Sigmoid colon (tissue), 7 donors: ENCODE results near the gene OASL. TPM values are rescaled to one million over a fixed set of nuclear protein-coding genes. Genes with fewer than 3 reads are reported as not detected.

Source experiments
- DNase-seq: peaks from one replicate; pipeline ENCODE4 v3.0.0-alpha.2; 2019
- H3K27ac ChIP-seq, 4 donors: fragments of 200-600 bp; sonication (generic); one replicate each; pipeline ENCODE4 v1.5.1; 2016 to 2019; ENCODE audit warnings: mild to moderate bottlenecking in 1 of 4
- H3K27me3 ChIP-seq, 3 donors: fragments of 200-600 bp; sonication (generic); one replicate each; pipeline ENCODE4 v1.5.1; 2019; ENCODE audit warnings: mild to moderate bottlenecking in 1 of 3
- H3K36me3 ChIP-seq, 4 donors: fragments of 200-600 bp; sonication (generic); one replicate each; pipeline ENCODE4 v1.5.1; 2016 to 2019
- H3K4me1 ChIP-seq, 4 donors: fragments of 200-600 bp; sonication (generic); one replicate each; pipeline ENCODE4 v1.5.1; 2017 to 2019
- H3K4me3 ChIP-seq, 4 donors: fragments of 200-600 bp; sonication (generic); one replicate each; pipeline ENCODE4 v1.5.1; 2017 to 2019; ENCODE audit warnings: mild to moderate bottlenecking in 2 of 4, moderate library complexity in 1 of 4
- H3K9me3 ChIP-seq, 4 donors: fragments of 200-600 bp in 3 of 4; sonication (generic) in 3 of 4; one replicate each; pipeline versions ENCODE4 v1.5.1 to v1.6.1; 2013 to 2019
- CTCF ChIP-seq, 4 experiments: fragments of 450-650 bp in 3 of 4; fragments of 200-600 bp in 1 of 4; IDR thresholded peaks; one replicate each; pipeline ENCODE4 v1.5.1; 2016 to 2019; ENCODE audit warnings: antibody characterized with exemption in 4 of 4, mild to moderate bottlenecking in 3 of 4, moderate library complexity in 2 of 4
- EP300 ChIP-seq, 4 donors: sonication (generic); formaldehyde crosslinking; IDR thresholded peaks; one replicate each; pipeline ENCODE4 v1.6.1; 2017; ENCODE audit warnings: antibody characterized with exemption in 4 of 4
- POLR2A ChIP-seq, 2 donors: fragments of 450-650 bp; IDR thresholded peaks; one replicate each; pipeline ENCODE4 v1.6.1; 2016; ENCODE audit warnings: antibody characterized with exemption in 2 of 2, mild to moderate bottlenecking in 2 of 2, moderate library complexity in 2 of 2
- POLR2AphosphoS5 ChIP-seq, 4 donors: sonication (generic); formaldehyde crosslinking; IDR thresholded peaks; one replicate each; pipeline ENCODE4 v1.6.1; 2017; ENCODE audit warnings: antibody characterized with exemption in 4 of 4
- WGBS, 2 donors: extraction: QIAGEN DNeasy Blood & Tissue Kit; methylation state at CpG; one replicate each; pipeline ENCODE4 v1.1.7; 2013; 5-methylcytosine and 5-hydroxymethylcytosine counted together
- intact Hi-C: fragments of 100-400 bp; cut with DNase I; formaldehyde crosslinking; loops from one replicate; pipeline ENCODE4 v1.15.1; 2023
- polyA plus RNA-seq, 3 donors: library from polyadenylated mRNA; stranded (reverse); fragments of 200-250 nt; gene quantifications; one replicate each; pipeline ENCODE4 v1.2.3, GENCODE V29; 2013
- total RNA-seq, 4 donors: library from RNA; depleted of rRNA; stranded (reverse); fragments of >200 nt; gene quantifications; one replicate each; pipeline ENCODE4 v1.1.0, GENCODE V29; 2016
- donor health status: healthy with polysubstance abuse.
- donor health status: Bipolar disorder and iron deficiency.
- donor health status: healthy.

The OASL gene
- total and polyA plus RNA-seq, 7 donors: under 0.01 to 57.6 (median 10.8) TPM; not detected in 2

- TF ChIP-seq CTCF (IDR thresholded peaks at IDR 0.05) (no peak), POLR2AphosphoS5 (IDR thresholded peaks at IDR 0.05) (no peak)
- WGBS, 2 donors: 89 to 94% methylated on average over 9 of the region's 9 CpGs
- no peak for DNase-seq
- Histone ChIP-seq H3K9me3 (no peaks in the 10 kb centered on the region), H3K4me3 (no peak overlapping the region), H3K36me3 (peaks cover 0 to 11% (median 2%) of the 10 kb centered on the region in 4 donors), H3K27me3 (peaks cover 0 to 12% (median 0%) of the 10 kb centered on the region in 3 donors), H3K27ac (no peak overlapping the region), H3K4me1 (no peaks in the 10 kb centered on the region)
- intact Hi-C loops: no loop called here
These were observed 41.6 kb downstream of the OASL start for GRCh38 chr12:120997448-120997847.

- Histone ChIP-seq H3K27ac (no peak overlapping the region), H3K9me3 (no peaks in the 10 kb centered on the region), H3K27me3 (peaks cover 0 to 12% (median 0%) of the 10 kb centered on the region in 3 donors), H3K4me1 (no peaks in the 10 kb centered on the region), H3K36me3 (peaks cover 0 to under 1% (median 0%) of the 10 kb centered on the region in 4 donors), H3K4me3 (no peak overlapping the region)
- TF ChIP-seq POLR2A (IDR thresholded peaks at IDR 0.05) (no peak), EP300 (IDR thresholded peaks at IDR 0.05) (no peak), POLR2AphosphoS5 (IDR thresholded peaks at IDR 0.05) (no peak), CTCF (IDR thresholded peaks at IDR 0.05) (no peak)
- 90 to 93% methylated on average over 11 of the region's 11 CpGs for WGBS, 2 donors
- DNase-seq: no peak
- intact Hi-C loops: no loop called here
These were observed 42.8 kb downstream of the OASL start for GRCh38 chr12:120996133-120996746.

GRCh38 chr12:120994589-120995337 is 44.3 kb downstream of the OASL start:
- Histone ChIP-seq H3K4me3 (no peak overlapping the region), H3K27me3 (peaks cover 0 to 12% (median 0%) of the 10 kb centered on the region in 3 donors), H3K36me3 (no peaks in the 10 kb centered on the region), H3K9me3 (no peaks in the 10 kb centered on the region), H3K4me1 (no peaks in the 10 kb centered on the region), H3K27ac (no peak overlapping the region)
- 90 to 95% methylated on average over 2 of the region's 2 CpGs for WGBS, 2 donors
- intact Hi-C loops: no loop called here
- TF ChIP-seq EP300 (IDR thresholded peaks at IDR 0.05): no peak
- TF ChIP-seq CTCF (IDR thresholded peaks at IDR 0.05): no peak
- no peak for TF ChIP-seq POLR2A (IDR thresholded peaks at IDR 0.05)
- TF ChIP-seq POLR2AphosphoS5 (IDR thresholded peaks at IDR 0.05): no peak
- no peak for DNase-seq

- Histone ChIP-seq H3K36me3 (no peaks in the 10 kb centered on the region), H3K27ac (no peak overlapping the region), H3K4me3 (no peak overlapping the region), H3K9me3 (no peaks in the 10 kb centered on the region), H3K4me1 (no peaks in the 10 kb centered on the region), H3K27me3 (peaks cover 0 to 6% (median 0%) of the 10 kb centered on the region in 3 donors)
- no peak for DNase-seq
- intact Hi-C loops: no loop called here
- TF ChIP-seq POLR2AphosphoS5 (IDR thresholded peaks at IDR 0.05): no peak
- TF ChIP-seq POLR2A (IDR thresholded peaks at IDR 0.05): no peak
- 92 to 97% methylated on average over 15 of the region's 15 CpGs for WGBS, 2 donors
These were observed 45.0 kb downstream of the OASL start for GRCh38 chr12:120994059-120994458.

- no peaks in the 10 kb centered on the region for H3K36me3 ChIP-seq
- DNase-seq: no peak
- no peak overlapping the region for H3K4me3 ChIP-seq
- H3K27me3 ChIP-seq: peaks cover 0 to under 1% (median 0%) of the 10 kb centered on the region in 3 donors
- no peak overlapping the region for H3K27ac ChIP-seq
- H3K4me1 ChIP-seq: no peaks in the 10 kb centered on the region
- no peaks in the 10 kb centered on the region for H3K9me3 ChIP-seq
- intact Hi-C loops: no loop called here
- 88 to 95% methylated on average over 11 of the region's 11 CpGs for WGBS, 2 donors
- TF ChIP-seq EP300 (IDR thresholded peaks at IDR 0.05): no peak
These were observed 45.5 kb downstream of the OASL start for GRCh38 chr12:120993496-120993895.
